ENCODE data around the gene RASEF. TPM values are rescaled to one million over a fixed set of nuclear protein-coding genes. Genes with fewer than 3 reads are reported as not detected.

RASEF gene
- total and polyA plus RNA-seq, 12 donors = under 0.01 to 0.24 (median 0.08) TPM; not detected in 4

DNA sequence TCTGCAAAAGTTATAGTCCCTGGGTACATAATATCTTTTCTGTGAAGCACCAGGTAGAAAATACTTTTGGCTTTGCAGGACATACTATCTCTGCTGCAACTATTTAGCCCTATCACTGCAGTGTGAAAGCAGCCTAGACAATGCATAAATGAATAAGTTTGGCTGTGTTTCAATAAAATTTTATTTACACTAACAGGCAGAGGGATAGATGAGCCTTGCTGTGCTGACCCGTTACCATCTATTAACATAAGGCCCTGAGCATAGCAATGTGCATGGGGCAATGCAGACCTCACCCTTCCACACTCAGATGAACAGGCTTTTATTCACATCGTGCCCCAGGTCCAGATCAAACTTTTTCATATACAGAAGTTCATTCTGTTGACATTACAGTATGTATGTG lies 27.8 kb downstream of the RASEF start:
- DNase-seq = no peak
- Histone ChIP-seq H3K36me3 (no peaks in the 10 kb centered on the region), H3K9me3 (no peaks in the 10 kb centered on the region), H3K27ac (no peak overlapping the region), H3K27me3 (peaks cover 0 to 3% (median 0%) of the 10 kb centered on the region in 7 donors), H3K4me1 (no peaks in the 10 kb centered on the region), H3K4me3 (no peak overlapping the region)
- WGBS, 2 donors = 89 to 96% methylated on average over 2 of the region's 2 CpGs
- TF ChIP-seq, protein P1, sequence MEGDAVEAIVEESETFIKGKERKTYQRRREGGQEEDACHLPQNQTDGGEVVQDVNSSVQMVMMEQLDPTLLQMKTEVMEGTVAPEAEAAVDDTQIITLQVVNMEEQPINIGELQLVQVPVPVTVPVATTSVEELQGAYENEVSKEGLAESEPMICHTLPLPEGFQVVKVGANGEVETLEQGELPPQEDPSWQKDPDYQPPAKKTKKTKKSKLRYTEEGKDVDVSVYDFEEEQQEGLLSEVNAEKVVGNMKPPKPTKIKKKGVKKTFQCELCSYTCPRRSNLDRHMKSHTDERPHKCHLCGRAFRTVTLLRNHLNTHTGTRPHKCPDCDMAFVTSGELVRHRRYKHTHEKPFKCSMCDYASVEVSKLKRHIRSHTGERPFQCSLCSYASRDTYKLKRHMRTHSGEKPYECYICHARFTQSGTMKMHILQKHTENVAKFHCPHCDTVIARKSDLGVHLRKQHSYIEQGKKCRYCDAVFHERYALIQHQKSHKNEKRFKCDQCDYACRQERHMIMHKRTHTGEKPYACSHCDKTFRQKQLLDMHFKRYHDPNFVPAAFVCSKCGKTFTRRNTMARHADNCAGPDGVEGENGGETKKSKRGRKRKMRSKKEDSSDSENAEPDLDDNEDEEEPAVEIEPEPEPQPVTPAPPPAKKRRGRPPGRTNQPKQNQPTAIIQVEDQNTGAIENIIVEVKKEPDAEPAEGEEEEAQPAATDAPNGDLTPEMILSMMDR (IDR thresholded peaks at IDR 0.05) = no peak
- ATAC-seq = no peak
- intact Hi-C loops (cut with DNase I) = no loop called here

GRCh38 chr9:83034587-83034986 lies 28.4 kb downstream of the RASEF start:
- Histone ChIP-seq H3K4me1 (no peaks in the 10 kb centered on the region), H3K27ac (no peak overlapping the region), H3K36me3 (no peaks in the 10 kb centered on the region), H3K27me3 (peaks cover 0 to 3% (median 0%) of the 10 kb centered on the region in 7 donors), H3K4me3 (no peak overlapping the region), H3K9me3 (no peaks in the 10 kb centered on the region)
- no peak for DNase-seq
- intact Hi-C loops (cut with DNase I) = no loop called here
- TF ChIP-seq, protein P1 (IDR thresholded peaks at IDR 0.05) = no peak
- 59 to 69% methylated on average over 1 of the region's 1 CpG for WGBS, 2 donors
- no peak for ATAC-seq

DNA sequence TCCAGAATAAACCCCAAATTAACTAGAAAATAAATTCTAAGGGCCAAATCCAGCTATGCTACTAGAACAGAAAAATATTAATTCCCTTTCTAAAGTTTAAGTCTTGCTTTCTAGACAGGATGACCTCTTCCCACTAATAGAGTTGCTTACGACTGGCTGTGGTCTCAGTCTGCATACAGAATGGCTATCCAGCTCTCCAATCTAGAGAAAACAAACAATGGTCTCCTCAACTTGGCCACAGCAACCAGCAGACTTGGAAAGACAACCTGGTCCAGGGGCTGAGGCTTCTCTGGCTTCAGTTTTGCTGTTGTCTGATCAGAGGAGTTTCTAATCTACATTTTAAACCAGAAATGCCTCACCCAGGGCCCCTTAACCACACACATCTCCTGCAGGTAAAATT lies 28.9 kb downstream of the RASEF start:
- Histone ChIP-seq H3K4me3 (no peak overlapping the region), H3K9me3 (no peaks in the 10 kb centered on the region), H3K27ac (no peak overlapping the region), H3K4me1 (no peaks in the 10 kb centered on the region), H3K36me3 (no peaks in the 10 kb centered on the region), H3K27me3 (peaks cover 0 to 3% (median 0%) of the 10 kb centered on the region in 7 donors)
- 34 to 60% methylated on average over 1 of the region's 1 CpG for WGBS, 2 donors
- ATAC-seq = no peak
- intact Hi-C loops (cut with DNase I) = no loop called here
- TF ChIP-seq, protein P1 (IDR thresholded peaks at IDR 0.05) = no peak
- no peak for DNase-seq

DNA sequence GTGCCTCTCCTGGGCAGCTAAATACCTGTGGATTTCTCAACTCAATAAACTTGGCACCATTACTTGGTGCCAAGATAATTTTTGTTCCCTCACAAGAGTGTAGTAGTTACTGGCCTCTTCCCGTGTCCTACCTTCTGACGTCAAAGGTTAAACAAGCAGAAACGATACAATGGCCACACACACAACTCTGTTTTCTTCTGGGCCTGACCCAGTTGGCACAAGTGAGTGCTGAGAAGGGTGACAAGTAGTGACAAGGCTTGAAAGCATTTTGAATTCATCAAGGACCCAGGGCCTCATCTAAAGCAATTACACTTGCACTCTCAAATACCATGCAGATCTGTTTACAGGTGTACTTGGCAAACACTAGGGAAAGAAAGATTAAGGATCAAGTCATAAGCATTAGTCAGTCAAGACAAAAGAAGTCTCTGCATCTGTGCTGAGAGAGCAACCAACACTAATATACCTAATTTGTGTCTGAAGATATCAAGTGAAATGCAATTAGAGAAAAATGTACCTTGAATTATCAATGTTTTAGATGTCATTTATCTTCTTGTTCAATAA lies 30.8 kb downstream of the RASEF start:
- Histone ChIP-seq H3K9me3 (no peaks in the 10 kb centered on the region), H3K27me3 (peaks cover 0 to 3% (median 0%) of the 10 kb centered on the region in 7 donors), H3K4me3 (no peak overlapping the region), H3K36me3 (no peaks in the 10 kb centered on the region), H3K4me1 (no peaks in the 10 kb centered on the region), H3K27ac (no peak overlapping the region)
- TF ChIP-seq, protein P1 (IDR thresholded peaks at IDR 0.05) = no peak
- intact Hi-C loops (cut with DNase I) = no loop called here
- DNase-seq = no peak
- ATAC-seq = no peak
- WGBS, 2 donors = 41 to 58% methylated on average over 3 of the region's 3 CpGs

All from heart right ventricle (tissue), 16 donors.